Upper lobe of right lung (tissue), 1 donor: ENCODE data around the gene GPLD1. TPM values are rescaled to one million over a fixed set of nuclear protein-coding genes. Genes with fewer than 3 reads are reported as not detected.

Experiments
- ATAC-seq: fragments of 200-7000 bp; cut with Tn5 transposase; one replicate; pipeline ENCODE4 v1.9.1; 2020; ENCODE audit warnings: mild to moderate bottlenecking, moderate library complexity
- DNase-seq: peaks from one replicate; pipeline ENCODE4 v3.0.0-alpha.2; 2020
- H3K27ac ChIP-seq: fragments of 200-600 bp; one replicate; pipeline ENCODE4 v1.8.0; 2022
- H3K27me3 ChIP-seq: fragments of 200-600 bp; one replicate; pipeline ENCODE4 v1.8.0; 2022; ENCODE audit warnings: mild to moderate bottlenecking
- H3K36me3 ChIP-seq: fragments of 200-600 bp; one replicate; pipeline ENCODE4 v1.8.0; 2022
- H3K4me1 ChIP-seq: fragments of 200-600 bp; one replicate; pipeline ENCODE4 v1.8.0; 2022
- H3K4me3 ChIP-seq: fragments of 200-600 bp; one replicate; pipeline ENCODE4 v1.8.0; 2022; ENCODE audit warnings: mild to moderate bottlenecking
- H3K9me3 ChIP-seq: fragments of 200-600 bp; one replicate; pipeline ENCODE4 v1.8.0; 2022
- CTCF ChIP-seq: fragments of 200-600 bp; IDR thresholded peaks from one replicate; pipeline ENCODE4 v1.8.0; 2022; ENCODE audit warnings: antibody characterized with exemption
- intact Hi-C: fragments of 100-400 bp; cut with DNase I; formaldehyde crosslinking; loops from one replicate; pipeline ENCODE4 v1.11.0; 2022
- total RNA-seq: library from RNA; stranded (reverse); fragmentation: NEBNext Ultra II Directional; extraction: Animal tissue kit (Norgen Biotek cat#: 25700); gene quantifications from one replicate; pipeline ENCODE4 v1.2.1, GENCODE V29; 2021
- donor health status: DM: no; HTN: yes; CAD: no; lungs with severe emphysema.

The GPLD1 gene
- total RNA-seq, 1 donor from 2014 or later: 3.1 TPM

DNA sequence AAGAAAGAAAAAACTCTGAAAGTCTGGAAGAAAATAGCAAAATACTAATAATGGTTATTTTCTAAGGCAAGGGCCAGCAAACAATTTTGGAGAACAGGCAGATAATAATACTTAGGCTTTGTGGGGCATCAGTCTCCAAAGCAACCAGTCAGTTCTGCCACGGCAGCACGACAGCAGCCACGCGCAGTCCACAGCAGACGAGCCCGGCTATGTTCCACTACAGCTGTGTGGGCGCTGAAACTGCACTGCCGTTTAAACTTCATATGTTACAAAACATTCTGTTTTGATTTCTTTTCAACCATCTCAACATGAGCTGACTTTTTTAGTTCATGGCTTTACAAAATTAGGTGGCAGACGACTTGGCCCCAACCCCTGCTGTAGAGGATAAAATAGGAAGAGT is 56.8 kb downstream of the GPLD1 start:
- no peaks in the 10 kb centered on the region for H3K27me3 ChIP-seq
- no peak overlapping the region for H3K27ac ChIP-seq
- H3K4me3 ChIP-seq: no peak overlapping the region
- no peak for TF ChIP-seq CTCF
- ATAC-seq (no peak), DNase-seq (no peak)
- no peaks in the 10 kb centered on the region for H3K9me3 ChIP-seq
- H3K4me1 ChIP-seq: no peaks in the 10 kb centered on the region
- intact Hi-C loops: no loop called here
- H3K36me3 ChIP-seq: no peaks in the 10 kb centered on the region

- DNase-seq (no peak), ATAC-seq (peak; percentile 89)
- H3K9me3 ChIP-seq: no peaks in the 10 kb centered on the region
- no peak overlapping the region for H3K27ac ChIP-seq
- TF ChIP-seq CTCF: peak; percentile 78
- H3K27me3 ChIP-seq: no peaks in the 10 kb centered on the region
- no peak overlapping the region for H3K4me3 ChIP-seq
- H3K4me1 ChIP-seq: no peaks in the 10 kb centered on the region
- H3K36me3 ChIP-seq: peaks cover 12% of the 10 kb centered on the region
- intact Hi-C loops: no loop called here
Observed at GRCh38 chr6:24431045-24431451, 58.3 kb downstream of the GPLD1 start.

- Histone ChIP-seq H3K9me3 (no peaks in the 10 kb centered on the region), H3K4me1 (no peaks in the 10 kb centered on the region), H3K27ac (no peak overlapping the region), H3K36me3 (peaks cover 21% of the 10 kb centered on the region), H3K4me3 (no peak overlapping the region), H3K27me3 (no peaks in the 10 kb centered on the region)
- TF ChIP-seq CTCF: no peak
- DNase-seq (no peak), ATAC-seq (no peak)
- intact Hi-C loops: no loop called here
Observed at GRCh38 chr6:24430086-24430485, 59.3 kb downstream of the GPLD1 start.

DNA sequence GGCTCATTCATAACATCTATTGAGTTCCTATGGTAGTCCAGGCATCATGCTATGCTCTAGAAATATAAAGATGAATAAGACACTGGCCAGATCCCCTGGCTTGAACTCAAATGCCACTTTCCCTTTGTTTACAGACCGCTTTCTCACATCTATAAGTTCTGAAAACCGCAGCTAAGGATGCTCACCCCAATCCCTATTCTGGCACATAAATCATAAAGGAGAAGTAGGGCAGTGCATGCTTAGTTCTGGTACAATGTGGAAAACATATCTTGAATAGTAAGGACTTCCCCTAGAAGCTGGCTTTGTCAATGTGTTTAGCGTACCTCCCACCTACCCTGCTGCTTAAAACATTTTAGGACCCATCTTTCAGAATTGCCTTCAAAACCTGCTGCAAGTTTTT is 60.2 kb downstream of the GPLD1 start:
- intact Hi-C loops: no loop called here
- DNase-seq (no peak), ATAC-seq (no peak)
- no peak overlapping the region for H3K27ac ChIP-seq
- TF ChIP-seq CTCF: no peak
- no peak overlapping the region for H3K4me3 ChIP-seq
- no peaks in the 10 kb centered on the region for H3K9me3 ChIP-seq
- no peaks in the 10 kb centered on the region for H3K27me3 ChIP-seq
- H3K36me3 ChIP-seq: peaks cover 31% of the 10 kb centered on the region
- H3K4me1 ChIP-seq: no peaks in the 10 kb centered on the region

DNA sequence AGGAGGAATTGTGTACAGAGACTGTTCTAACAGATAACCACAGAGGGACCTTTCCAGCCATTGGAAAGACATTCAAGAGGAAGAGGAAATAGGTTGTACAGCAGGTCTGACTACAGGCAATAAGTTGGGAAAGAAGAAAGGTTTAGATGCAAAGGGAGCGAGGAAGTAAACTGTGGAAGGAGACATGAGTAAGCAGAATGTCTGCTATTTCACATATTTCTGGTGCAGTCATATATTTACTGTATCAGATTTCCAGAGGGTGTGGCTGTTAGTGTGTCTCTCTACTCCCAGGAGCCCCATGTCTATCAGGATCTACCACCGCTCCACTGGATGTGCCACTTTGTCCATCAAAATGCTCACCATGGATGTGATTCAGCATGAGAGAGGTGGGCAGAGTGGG is 60.8 kb downstream of the GPLD1 start:
- ATAC-seq (peak; percentile 24), DNase-seq (no peak)
- Histone ChIP-seq H3K27ac (no peak overlapping the region), H3K9me3 (no peaks in the 10 kb centered on the region), H3K4me1 (no peaks in the 10 kb centered on the region), H3K4me3 (no peak overlapping the region), H3K27me3 (no peaks in the 10 kb centered on the region), H3K36me3 (peaks cover 36% of the 10 kb centered on the region)
- intact Hi-C loops: no loop called here
- TF ChIP-seq CTCF: no peak

DNA sequence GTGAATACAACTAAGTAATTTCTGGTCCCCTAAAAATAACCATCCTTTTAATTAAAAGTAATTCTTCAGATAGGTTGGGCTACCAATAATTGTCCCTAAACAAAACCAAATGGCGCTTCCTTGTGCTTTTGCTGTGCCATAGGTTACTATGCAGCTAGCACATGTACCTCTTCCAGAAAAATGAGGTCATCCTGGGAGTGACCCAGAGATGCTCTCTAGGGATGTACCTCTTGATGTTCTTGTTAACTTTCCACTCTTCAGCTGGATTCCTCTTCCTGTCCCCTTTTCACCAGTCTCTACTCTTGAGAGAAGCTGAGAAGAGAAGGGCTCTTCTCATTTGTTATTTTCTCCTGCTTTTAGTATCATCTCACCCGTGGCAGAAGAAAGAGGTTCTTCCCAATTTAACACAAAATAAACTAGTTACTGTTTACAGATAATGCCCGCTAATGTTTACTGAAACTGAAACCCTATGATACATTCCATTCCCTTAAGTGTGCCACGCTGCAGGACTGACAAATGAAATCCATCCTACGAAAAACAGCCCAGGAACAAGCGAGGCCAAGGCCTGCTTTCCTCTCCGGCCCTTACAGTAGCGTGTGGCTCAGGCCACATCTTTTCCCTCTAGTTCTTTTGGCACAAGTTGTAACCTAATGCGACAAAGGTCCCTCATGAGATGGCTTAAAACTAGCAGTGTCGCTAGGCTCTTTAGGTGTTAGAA is 62.5 kb downstream of the GPLD1 start:
- Histone ChIP-seq H3K9me3 (no peaks in the 10 kb centered on the region), H3K27ac (no peak overlapping the region), H3K4me3 (no peak overlapping the region), H3K4me1 (no peaks in the 10 kb centered on the region), H3K36me3 (peaks cover 53% of the 10 kb centered on the region), H3K27me3 (no peaks in the 10 kb centered on the region)
- ATAC-seq (no peak), DNase-seq (no peak)
- TF ChIP-seq CTCF: no peak
- intact Hi-C loops: no loop called here
